A549 (cell line): ENCODE measurements around the gene TMEM135. TPM values are rescaled to one million over a fixed set of nuclear protein-coding genes. Genes with fewer than 3 reads are reported as not detected.

Experiments used
- ATAC-seq, 2 experiments: fragments of 200-7000 bp in 1 of 2; fragments of >200 bp in 1 of 2; cut with Nextera tagmentation in 1 of 2; cut with Tn5 transposase in 1 of 2; 3 replicates each; pipeline versions ENCODE4 v1.8.0 to v1.9.1; 2018 to 2020; ENCODE audit warnings: mild to moderate bottlenecking in 1 of 2, moderate library complexity in 1 of 2
- CTCF ChIA-PET: fragments of 300-600 bp; sonication (Branson Sonifier 250); formaldehyde crosslinking; extraction: SDS; loops from one replicate; lab custom pipeline; 2021; ENCODE audit warnings: antibody characterized with exemption, inconsistent platforms; lab: Yijun Ruan, JAX
- POLR2A ChIA-PET: fragments of 350-600 bp; formaldehyde crosslinking; extraction: SDS; loops from one replicate; lab custom pipeline; 2021; ENCODE audit warnings: antibody characterized with exemption, inconsistent platforms; lab: Yijun Ruan, JAX
- DNase-seq, 2 experiments: peaks; one replicate each; pipeline versions ENCODE4 v3.0.0 to v3.0.0-alpha.2; 2011 to 2016; ENCODE audit warnings: low read depth in 1 of 2, low spot score in 1 of 2
- FAIRE-seq: peaks from 2 replicates; lab custom pipeline; 2011; peaks lifted over from hg19 to GRCh38; lab: Jason Lieb, UNC
- H3K27ac ChIP-seq, 2 experiments: fragments of >200 bp; sonication (Bioruptor Twin); formaldehyde crosslinking; 3 replicates each; pipeline ENCODE4 v1.5.1; 2016 to 2017
- H3K4me1 ChIP-seq: fragments of >200 bp; sonication (Bioruptor Twin); formaldehyde crosslinking; 3 replicates; pipeline ENCODE4 v1.6.1; 2016
- H3K4me2 ChIP-seq: fragments of >200 bp; sonication (Bioruptor Twin); formaldehyde crosslinking; 3 replicates; pipeline ENCODE4 v1.6.1; 2016
- H3K4me3 ChIP-seq: fragments of >200 bp; sonication (Bioruptor Twin); formaldehyde crosslinking; 3 replicates; pipeline ENCODE4 v1.5.1; 2016
- H3K9me3 ChIP-seq: fragments of >200 bp; sonication (Bioruptor Twin); formaldehyde crosslinking; 3 replicates; pipeline ENCODE4 v1.6.1; 2016
- BHLHE40 ChIP-seq: IDR thresholded peaks from 2 replicates; pipeline ENCODE4 v1.6.1; 2012; ENCODE audit warnings: low read depth, low read length, inconsistent platforms
- CEBPB ChIP-seq, 2 experiments: fragments of >200 bp in 1 of 2; sonication (Bioruptor Twin) in 1 of 2; formaldehyde crosslinking in 1 of 2; IDR thresholded peaks; 2 replicates each; pipeline ENCODE4 v1.6.1; 2012 to 2016
- CHD2 ChIP-seq: fragments of 150-350 bp; IDR thresholded peaks from 2 replicates; pipeline ENCODE4 v1.6.1; 2014; ENCODE audit warnings: low read length; ENCODE audit not compliant: partially characterized antibody
- EHF ChIP-seq: fragments of 250-450 bp; sonication (Bioruptor Pico); IDR thresholded peaks from 2 replicates; pipeline ENCODE4 v1.5.0; 2020; ENCODE audit warnings: mild to moderate bottlenecking
- FOSB ChIP-seq: fragments of 250-450 bp; sonication (Bioruptor Pico); IDR thresholded peaks from 2 replicates; pipeline ENCODE4 v1.5.0; 2020; ENCODE audit warnings: mild to moderate bottlenecking, moderate library complexity
- HOXA7 ChIP-seq: fragments of 250-450 bp; sonication (Bioruptor Pico); IDR thresholded peaks from 2 replicates; pipeline ENCODE4 v1.5.0; 2020; ENCODE audit warnings: mild to moderate bottlenecking, moderate library complexity
- MAZ ChIP-seq: fragments of 150-350 bp; IDR thresholded peaks from 2 replicates; pipeline ENCODE4 v1.6.1; 2014; ENCODE audit warnings: antibody characterized with exemption, low read depth, low read length, borderline replicate concordance
- NFE2L2 ChIP-seq: fragments of 150-350 bp; conservative IDR thresholded peaks from 2 replicates; pipeline ENCODE4 v1.6.1; 2014; ENCODE audit warnings: low read length
- NPAS2 ChIP-seq: fragments of 250-450 bp; sonication (Bioruptor Pico); IDR thresholded peaks from 2 replicates; pipeline ENCODE4 v1.8.0; 2022; ENCODE audit warnings: mild to moderate bottlenecking, moderate library complexity, borderline replicate concordance
- PHF8 ChIP-seq: fragments of 200-600 bp; sonication (generic); IDR thresholded peaks from 2 replicates; pipeline ENCODE4 v1.6.1; 2016; ENCODE audit warnings: low read depth, mild to moderate bottlenecking, antibody characterized with exemption, moderate library complexity, borderline replicate concordance
- POLR2AphosphoS2 ChIP-seq: conservative IDR thresholded peaks from 2 replicates; pipeline ENCODE4 v1.6.1; 2012; ENCODE audit warnings: low read length, improper control_type of control experiment, inconsistent platforms
- RAD21 ChIP-seq, 2 experiments: fragments of >200 bp in 1 of 2; sonication (Bioruptor Twin) in 1 of 2; formaldehyde crosslinking in 1 of 2; IDR thresholded peaks in 1 of 2; conservative IDR thresholded peaks in 1 of 2; 2 replicates in 1 of 2; 3 replicates in 1 of 2; pipeline ENCODE4 v1.6.1; 2012 to 2018; ENCODE audit warnings: inconsistent platforms in 1 of 2
- RARB ChIP-seq: fragments of 250-450 bp; sonication (Bioruptor Pico); IDR thresholded peaks from 2 replicates; pipeline ENCODE4 v1.8.0; 2021; ENCODE audit warnings: mild to moderate bottlenecking, moderate library complexity
- RCOR1 ChIP-seq: fragments of 150-350 bp; IDR thresholded peaks from 2 replicates; pipeline ENCODE4 v1.6.1; 2014; ENCODE audit warnings: antibody characterized with exemption, low read length, low read depth
- RNF2 ChIP-seq: fragments of 200-600 bp; sonication (generic); IDR thresholded peaks from 2 replicates; pipeline ENCODE4 v1.6.1; 2016; ENCODE audit warnings: low read depth, mild to moderate bottlenecking, antibody characterized with exemption, moderate library complexity, borderline replicate concordance
- SREBF2 ChIP-seq: fragments of 450-650 bp; IDR thresholded peaks from 2 replicates; pipeline ENCODE4 v1.6.1; 2014; ENCODE audit warnings: mild to moderate bottlenecking, moderate library complexity
- TFCP2L1 ChIP-seq: fragments of 250-450 bp; sonication (Bioruptor Pico); IDR thresholded peaks from 2 replicates; pipeline ENCODE4 v1.5.0; 2021; ENCODE audit warnings: mild to moderate bottlenecking
- ZC3H11A ChIP-seq: fragments of 450-650 bp; IDR thresholded peaks from 2 replicates; pipeline ENCODE4 v1.6.1; 2014; ENCODE audit warnings: antibody characterized with exemption, mild to moderate bottlenecking
- WGBS: methylation state at CpG from one replicate; pipeline ENCODE4 v1.1.6; 2017; ENCODE audit errors: missing lambda C conversion rate; 5-methylcytosine and 5-hydroxymethylcytosine counted together
- polyA plus RNA-seq, 4 experiments: library from polyadenylated mRNA; depleted of rRNA in 3 of 4; stranded (reverse); fragments of >200 nt; fragmentation: RNase III in 1 of 4; extraction: RNeasy Plus Mini Kit Qiagen cat#74134 plus additional on column Dnase treatment in 1 of 4; gene quantifications; 2 replicates in 3 of 4; 3 replicates in 1 of 4; pipeline ENCODE4 v1.2.3, GENCODE V29; 2011 to 2017
- TF ChIP-seq, protein P1 (sequence below): fragments of 150-350 bp; IDR thresholded peaks from 2 replicates; pipeline ENCODE4 v1.6.1; 2014; ENCODE audit warnings: low read depth, mild to moderate bottlenecking, low read length
- TF ChIP-seq, protein P2 (sequence below): fragments of 250-450 bp; sonication (Bioruptor Pico); IDR thresholded peaks from 2 replicates; pipeline ENCODE4 v1.5.0; 2020; ENCODE audit warnings: low read depth, mild to moderate bottlenecking, moderate library complexity
- TF ChIP-seq, protein P3 (sequence below): fragments of 450-650 bp; IDR thresholded peaks from 2 replicates; pipeline ENCODE4 v1.6.1; 2014; ENCODE audit warnings: antibody characterized with exemption

The TMEM135 gene
- polyA plus RNA-seq, 2 of the 4 experiments (the other 2 are of a cell fraction): 18.4 to 18.5 TPM

DNA sequence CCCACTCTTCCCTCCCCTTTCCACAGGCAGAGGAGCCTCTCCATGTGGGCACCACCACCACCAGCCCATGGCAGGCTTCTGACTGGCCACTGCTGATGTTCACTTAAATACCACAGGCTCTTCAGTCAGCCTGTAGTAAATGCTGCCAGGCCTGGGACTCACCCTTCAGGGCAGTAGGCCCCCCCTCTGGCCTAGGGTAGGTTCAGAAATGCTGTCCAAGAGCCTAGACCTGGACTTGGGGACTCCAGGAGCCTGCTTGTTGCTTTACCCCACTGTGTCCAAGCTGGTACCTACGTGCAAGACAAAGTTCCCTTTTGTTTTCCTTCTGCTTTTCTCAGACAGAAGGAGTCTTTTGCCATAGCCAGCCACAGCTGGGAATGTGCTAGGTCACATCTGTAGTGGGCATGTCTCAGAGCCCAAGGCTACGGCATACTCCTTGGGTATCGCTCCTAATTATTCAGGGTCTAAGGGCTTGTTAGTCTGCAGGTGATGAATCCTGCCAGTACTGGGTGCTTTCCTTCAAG is 38.6 kb downstream of the TMEM135 start:
- WGBS: 62% methylated on average over 3 of the region's 3 CpGs
- Histone ChIP-seq H3K4me1 (no peaks in the 10 kb centered on the region), H3K9me3 (no peaks in the 10 kb centered on the region), H3K4me3 (no peak overlapping the region), H3K4me2 (no peak overlapping the region)
- TF ChIP-seq, protein P1, sequence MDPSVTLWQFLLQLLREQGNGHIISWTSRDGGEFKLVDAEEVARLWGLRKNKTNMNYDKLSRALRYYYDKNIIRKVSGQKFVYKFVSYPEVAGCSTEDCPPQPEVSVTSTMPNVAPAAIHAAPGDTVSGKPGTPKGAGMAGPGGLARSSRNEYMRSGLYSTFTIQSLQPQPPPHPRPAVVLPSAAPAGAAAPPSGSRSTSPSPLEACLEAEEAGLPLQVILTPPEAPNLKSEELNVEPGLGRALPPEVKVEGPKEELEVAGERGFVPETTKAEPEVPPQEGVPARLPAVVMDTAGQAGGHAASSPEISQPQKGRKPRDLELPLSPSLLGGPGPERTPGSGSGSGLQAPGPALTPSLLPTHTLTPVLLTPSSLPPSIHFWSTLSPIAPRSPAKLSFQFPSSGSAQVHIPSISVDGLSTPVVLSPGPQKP: no peak
- TF ChIP-seq FOSB (no peak), BHLHE40 (no peak), CHD2 (no peak), PHF8 (no peak), RCOR1 (no peak), RNF2 (no peak)
- TF ChIP-seq, all 56 proteins: peak for 0
- H3K27ac ChIP-seq: no peak overlapping the region
- FAIRE-seq (no peak), DNase-seq (no peak), ATAC-seq (no peak)
- CTCF ChIA-PET: interaction anchor here (1.7 kb wide), 1 partner anchor 22 kb away, joined by 6 read pairs; no protein-coding TSS in a partner anchor
- POLR2A ChIA-PET: no interaction called here

DNA sequence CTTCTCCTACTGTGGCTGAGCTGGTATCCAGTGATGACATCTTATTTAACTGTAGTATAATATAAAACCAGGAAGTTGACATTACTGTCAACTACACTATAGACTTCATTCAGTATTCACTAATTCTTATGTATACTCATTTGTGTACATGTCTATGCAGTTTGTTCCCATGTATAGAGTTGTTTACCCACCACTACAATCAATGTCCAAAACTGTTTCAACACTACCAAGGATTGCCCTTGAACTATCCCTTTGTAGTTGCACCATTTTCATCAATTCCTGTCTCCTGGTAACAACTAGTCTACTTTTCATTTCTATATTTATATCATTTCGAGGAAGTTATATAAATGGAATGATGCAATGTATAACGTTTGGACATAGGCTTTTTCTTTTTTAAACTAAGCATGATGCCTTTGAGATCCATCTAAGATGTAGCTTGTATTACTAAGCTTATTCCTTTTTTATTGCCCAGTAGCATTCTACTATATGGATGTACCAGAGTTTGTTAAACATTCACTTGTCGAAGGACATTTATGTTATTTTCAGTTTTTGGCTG is 39.2 kb downstream of the TMEM135 start:
- FAIRE-seq (no peak), DNase-seq (no peak), ATAC-seq (no peak)
- 91% methylated on average over 3 of the region's 3 CpGs for WGBS
- Histone ChIP-seq H3K9me3 (no peaks in the 10 kb centered on the region), H3K4me3 (no peak overlapping the region), H3K4me1 (no peaks in the 10 kb centered on the region), H3K27ac (no peak overlapping the region), H3K4me2 (no peak overlapping the region)
- POLR2A ChIA-PET: no interaction called here
- TF ChIP-seq, protein P1: no peak
- TF ChIP-seq EHF (CRISPR knock-in tag): no peak
- TF ChIP-seq, protein P2, sequence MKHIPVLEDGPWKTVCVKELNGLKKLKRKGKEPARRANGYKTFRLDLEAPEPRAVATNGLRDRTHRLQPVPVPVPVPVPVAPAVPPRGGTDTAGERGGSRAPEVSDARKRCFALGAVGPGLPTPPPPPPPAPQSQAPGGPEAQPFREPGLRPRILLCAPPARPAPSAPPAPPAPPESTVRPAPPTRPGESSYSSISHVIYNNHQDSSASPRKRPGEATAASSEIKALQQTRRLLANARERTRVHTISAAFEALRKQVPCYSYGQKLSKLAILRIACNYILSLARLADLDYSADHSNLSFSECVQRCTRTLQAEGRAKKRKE (CRISPR knock-in tag): no peak
- TF ChIP-seq BHLHE40: no peak
- no peak for TF ChIP-seq CEBPB (IDR thresholded peaks at IDR 0.05)
- TF ChIP-seq NPAS2 (CRISPR knock-in tag): no peak
- TF ChIP-seq TFCP2L1 (CRISPR knock-in tag): no peak
- TF ChIP-seq NFE2L2: no peak
- TF ChIP-seq RARB (CRISPR knock-in tag): no peak
- TF ChIP-seq RAD21 (conservative IDR thresholded peaks at IDR 0.05 in 1 of 2, IDR thresholded peaks at IDR 0.05 in 1 of 2): no peak
- TF ChIP-seq ZC3H11A: no peak
- no peak for TF ChIP-seq HOXA7 (CRISPR knock-in tag)
- TF ChIP-seq MAZ: no peak
- no peak for TF ChIP-seq SREBF2
- no peak for TF ChIP-seq RCOR1
- no peak for TF ChIP-seq POLR2AphosphoS2
- TF ChIP-seq, protein P3, sequence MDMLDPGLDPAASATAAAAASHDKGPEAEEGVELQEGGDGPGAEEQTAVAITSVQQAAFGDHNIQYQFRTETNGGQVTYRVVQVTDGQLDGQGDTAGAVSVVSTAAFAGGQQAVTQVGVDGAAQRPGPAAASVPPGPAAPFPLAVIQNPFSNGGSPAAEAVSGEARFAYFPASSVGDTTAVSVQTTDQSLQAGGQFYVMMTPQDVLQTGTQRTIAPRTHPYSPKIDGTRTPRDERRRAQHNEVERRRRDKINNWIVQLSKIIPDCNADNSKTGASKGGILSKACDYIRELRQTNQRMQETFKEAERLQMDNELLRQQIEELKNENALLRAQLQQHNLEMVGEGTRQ: no peak
- TF ChIP-seq, all 56 proteins: peak for 0
- CTCF ChIA-PET: interaction anchor here (1.7 kb wide), 1 partner anchor 21 kb away, joined by 6 read pairs; no protein-coding TSS in a partner anchor
